GM21528 (cell line): Measurements from ENCODE around the gene TIMM8A.
"Not testable (repeated sequence)": the region's sequence is repeated elsewhere in the genome, so short reads cannot be mapped to it uniquely, and the experiment has no call there.

Source experiments
- ATAC-seq: cut with Tn5 transposase; IDR thresholded peaks from one replicate; pipeline ENCODE4 v1.9.1; 2021; ENCODE audit warnings: mild to moderate bottlenecking, moderate library complexity; ENCODE audit not compliant: unreplicated experiment, low FRiP score

Gene TIMM8A

DNA sequence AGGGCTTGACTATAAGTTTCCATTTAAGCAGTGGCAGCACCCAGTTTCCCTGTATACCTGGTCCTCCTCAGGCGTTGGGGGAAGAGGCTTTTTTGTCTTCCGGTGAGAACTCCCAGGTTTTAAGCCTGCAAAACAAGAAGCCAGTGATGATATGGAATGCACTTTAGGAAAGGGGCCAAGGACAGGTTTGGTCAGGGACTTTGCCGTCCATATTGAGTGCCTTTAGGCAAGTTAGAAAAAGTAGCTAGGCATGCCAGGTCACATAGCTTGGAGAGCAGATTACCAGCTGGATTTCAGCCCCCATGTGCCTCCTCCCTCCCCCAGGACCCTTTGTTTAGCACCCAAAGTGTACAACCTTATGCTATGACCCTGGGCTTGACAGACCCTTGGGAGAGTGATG lies 13.6 kb upstream of the TIMM8A start:
- ATAC-seq = no peak

- no peak for ATAC-seq
Measured at GRCh38 chrX:101360390-101360789, 11.8 kb upstream of the TIMM8A start.

- ATAC-seq = no peak
Measured at GRCh38 chrX:101359966-101360365, 11.4 kb upstream of the TIMM8A start.

DNA sequence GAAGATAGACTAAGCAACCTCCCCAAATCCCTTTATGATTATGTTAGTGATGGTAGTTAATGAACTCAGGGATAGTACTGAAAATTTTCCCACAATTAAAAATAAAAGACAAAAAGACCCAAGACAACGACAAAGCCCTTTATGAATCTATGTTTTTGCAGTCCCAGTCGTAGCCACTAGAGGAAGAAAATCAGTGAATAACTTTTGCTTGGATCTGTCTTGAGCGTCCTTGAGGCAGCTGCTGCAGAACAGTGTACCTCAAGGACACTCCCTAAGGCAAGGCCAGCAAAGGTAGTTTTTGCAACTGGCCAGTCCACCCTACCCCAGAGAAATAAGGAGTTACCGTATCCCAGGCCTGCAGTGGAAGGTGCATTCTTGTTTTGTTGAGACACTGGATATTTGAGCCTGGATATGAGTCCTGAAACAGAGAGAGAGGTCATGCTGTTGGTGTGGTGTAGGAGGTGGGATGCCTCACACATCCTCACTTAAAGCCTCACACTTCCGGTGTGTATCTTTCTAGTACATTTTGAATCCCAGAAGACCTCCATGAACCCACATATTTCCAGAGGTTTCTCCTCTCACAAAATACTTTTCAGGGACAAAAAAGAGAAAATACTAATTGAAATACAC lies 8.7 kb upstream of the TIMM8A start:
- ATAC-seq = no peak

DNA sequence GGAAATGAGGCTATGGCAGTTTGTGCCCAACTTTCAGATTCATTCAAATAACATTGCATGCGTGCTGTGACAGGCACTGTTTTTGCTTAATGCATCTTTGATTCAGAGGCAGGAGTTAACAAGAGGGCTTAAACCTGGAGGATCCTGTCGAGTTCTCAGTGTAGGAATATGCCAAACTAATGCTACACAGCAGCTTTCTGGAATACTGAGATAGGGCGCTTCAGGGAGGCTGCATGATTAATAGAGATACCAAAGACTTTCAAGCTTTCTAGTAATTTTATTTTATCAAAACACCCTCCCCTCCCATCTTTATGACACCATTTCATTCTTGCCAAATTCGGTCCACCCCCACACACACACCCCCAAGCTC lies 636 bp upstream of the TIMM8A start:
- ATAC-seq = no peak

GRCh38 chrX:101347859-101348451 lies 587 bp downstream of the TIMM8A start:
- peak; percentile 20 for ATAC-seq

DNA sequence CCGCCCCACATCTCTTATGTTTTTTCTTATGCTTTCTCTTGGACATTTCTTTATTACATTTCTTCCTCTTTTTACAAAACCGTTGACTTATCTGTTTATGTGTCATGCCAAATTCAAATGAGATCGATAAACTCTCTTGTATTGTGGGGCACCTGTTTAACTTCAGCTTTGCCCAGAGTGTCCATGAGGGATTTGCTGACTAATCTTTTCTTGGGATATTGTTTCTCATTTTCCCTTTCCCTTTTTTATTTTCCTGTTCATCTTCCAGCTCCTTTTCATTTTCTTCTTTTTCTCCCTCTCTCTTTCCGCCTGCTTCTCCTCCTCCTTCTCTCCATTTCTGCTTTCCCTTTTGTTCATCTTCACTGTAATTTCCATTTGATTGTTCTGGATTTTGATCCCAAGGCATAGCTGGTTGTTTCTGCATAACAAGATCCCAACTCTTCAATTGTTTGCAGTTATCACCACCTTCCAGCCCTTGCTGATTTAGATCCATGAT lies 10.7 kb downstream of the TIMM8A start:
- no peak for ATAC-seq

DNA sequence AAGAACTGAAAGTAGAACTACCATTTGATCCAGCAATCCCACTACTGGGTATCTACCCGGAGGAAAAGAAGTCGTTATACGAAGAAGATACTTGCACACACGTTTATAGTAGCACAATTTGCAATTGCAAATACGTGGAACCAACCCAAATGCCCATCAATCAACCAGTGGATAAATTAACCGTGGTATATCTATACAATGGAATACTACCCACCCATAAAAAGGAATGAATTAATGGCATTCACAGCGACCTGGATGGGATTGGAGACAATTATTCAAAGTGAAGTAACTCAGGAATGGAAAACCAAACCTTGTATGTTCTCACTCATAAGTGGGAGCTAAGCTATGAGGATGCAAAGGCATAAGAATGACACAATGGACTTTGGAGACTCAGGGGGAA lies 14.2 kb downstream of the TIMM8A start:
- ATAC-seq = not testable (repeated sequence)

- ATAC-seq = not testable (repeated sequence)
Measured at GRCh38 chrX:101326600-101326999, 21.9 kb downstream of the TIMM8A start.

DNA sequence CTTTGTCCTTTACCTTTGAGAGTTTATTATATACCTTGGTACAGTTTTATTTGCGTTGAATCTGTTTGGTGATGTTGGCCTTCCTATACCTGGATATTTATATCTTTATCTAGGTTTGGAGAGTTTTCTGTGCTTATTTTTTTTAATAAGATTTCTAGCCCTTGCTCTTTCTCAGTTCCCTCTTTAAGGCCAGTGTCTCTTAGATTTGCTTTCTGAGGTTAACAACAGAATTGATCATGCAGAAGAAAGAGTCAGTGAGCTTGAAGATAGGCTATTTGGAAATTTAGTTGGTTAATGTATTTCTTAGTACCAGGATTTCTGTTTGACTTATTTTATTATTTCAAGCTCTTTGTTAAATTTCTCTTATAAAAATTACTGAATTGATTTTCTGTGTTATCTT lies 44.8 kb downstream of the TIMM8A start:
- no peak for ATAC-seq
